ENCODE measurements around the gene INTS7.
A peak's percentile ranks its signal among the peaks of the same experiment; 100 is the strongest.

Gene INTS7

DNA sequence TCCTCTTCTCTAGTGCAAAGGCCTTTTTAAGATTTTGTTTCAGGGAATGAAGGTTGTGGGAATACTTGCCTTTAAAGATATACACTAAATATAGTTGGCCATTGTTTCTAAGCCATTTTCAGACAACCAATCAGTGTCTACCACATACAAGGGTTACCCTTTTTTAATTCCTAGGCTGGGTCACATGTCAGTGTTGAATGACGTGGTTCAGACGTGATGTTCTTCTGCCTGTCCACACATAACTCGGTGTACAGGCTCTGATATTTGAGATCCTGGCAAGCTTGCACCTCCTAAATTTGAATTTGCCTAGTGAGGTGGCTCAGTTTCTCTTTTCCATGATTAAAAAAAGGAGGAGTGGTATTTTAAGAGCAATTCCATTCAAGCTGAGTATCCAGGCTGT lies 39.0 kb upstream of the INTS7 start:
- Histone ChIP-seq H3K27me3 (replicated peaks) (no peaks in the 10 kb centered on the region), H3K4me3 (ENCODE audit: low read depth, low read length) (no peak overlapping the region), H3K36me3 (replicated peaks) (no peaks in the 10 kb centered on the region), H3K27ac (no peak overlapping the region)
- DNase-seq, result no peak
- in situ Hi-C loops (cut with HindIII; ENCODE audit: low pct_ligation_motif_present, low sequenced_read_pairs), result no loop called here
- TF ChIP-seq, protein P1, sequence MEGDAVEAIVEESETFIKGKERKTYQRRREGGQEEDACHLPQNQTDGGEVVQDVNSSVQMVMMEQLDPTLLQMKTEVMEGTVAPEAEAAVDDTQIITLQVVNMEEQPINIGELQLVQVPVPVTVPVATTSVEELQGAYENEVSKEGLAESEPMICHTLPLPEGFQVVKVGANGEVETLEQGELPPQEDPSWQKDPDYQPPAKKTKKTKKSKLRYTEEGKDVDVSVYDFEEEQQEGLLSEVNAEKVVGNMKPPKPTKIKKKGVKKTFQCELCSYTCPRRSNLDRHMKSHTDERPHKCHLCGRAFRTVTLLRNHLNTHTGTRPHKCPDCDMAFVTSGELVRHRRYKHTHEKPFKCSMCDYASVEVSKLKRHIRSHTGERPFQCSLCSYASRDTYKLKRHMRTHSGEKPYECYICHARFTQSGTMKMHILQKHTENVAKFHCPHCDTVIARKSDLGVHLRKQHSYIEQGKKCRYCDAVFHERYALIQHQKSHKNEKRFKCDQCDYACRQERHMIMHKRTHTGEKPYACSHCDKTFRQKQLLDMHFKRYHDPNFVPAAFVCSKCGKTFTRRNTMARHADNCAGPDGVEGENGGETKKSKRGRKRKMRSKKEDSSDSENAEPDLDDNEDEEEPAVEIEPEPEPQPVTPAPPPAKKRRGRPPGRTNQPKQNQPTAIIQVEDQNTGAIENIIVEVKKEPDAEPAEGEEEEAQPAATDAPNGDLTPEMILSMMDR (IDR thresholded peaks at IDR 0.05; ENCODE audit: low read depth, low read length, missing control alignments), result no peak

DNA sequence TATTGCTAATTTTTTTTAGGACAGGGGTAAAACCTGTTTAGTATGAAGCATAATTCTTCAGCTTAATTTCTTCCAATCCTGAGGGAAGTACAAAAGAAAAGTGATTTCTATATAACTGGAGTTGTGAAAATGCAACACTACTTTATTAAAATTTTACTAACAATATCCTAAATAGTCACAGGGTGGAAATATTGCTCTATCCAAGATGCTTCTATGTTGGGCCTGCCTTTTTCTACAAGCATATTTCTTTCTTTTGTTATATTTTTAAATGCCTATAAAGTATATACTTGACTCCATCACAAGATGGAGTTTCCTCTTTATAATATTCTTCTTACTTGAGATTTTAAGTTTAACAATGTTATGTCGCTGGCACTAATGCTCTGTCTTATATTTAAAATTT lies 38.1 kb upstream of the INTS7 start:
- DNase-seq, result no peak
- no peak overlapping the region for H3K27ac ChIP-seq
- H3K36me3 ChIP-seq (replicated peaks), result no peaks in the 10 kb centered on the region
- TF ChIP-seq, protein P1 (IDR thresholded peaks at IDR 0.05; ENCODE audit: low read depth, low read length, missing control alignments), result no peak
- no peaks in the 10 kb centered on the region for H3K27me3 ChIP-seq (replicated peaks)
- H3K4me3 ChIP-seq (ENCODE audit: low read depth, low read length), result no peak overlapping the region
- in situ Hi-C loops (cut with HindIII; ENCODE audit: low pct_ligation_motif_present, low sequenced_read_pairs), result no loop called here

DNA sequence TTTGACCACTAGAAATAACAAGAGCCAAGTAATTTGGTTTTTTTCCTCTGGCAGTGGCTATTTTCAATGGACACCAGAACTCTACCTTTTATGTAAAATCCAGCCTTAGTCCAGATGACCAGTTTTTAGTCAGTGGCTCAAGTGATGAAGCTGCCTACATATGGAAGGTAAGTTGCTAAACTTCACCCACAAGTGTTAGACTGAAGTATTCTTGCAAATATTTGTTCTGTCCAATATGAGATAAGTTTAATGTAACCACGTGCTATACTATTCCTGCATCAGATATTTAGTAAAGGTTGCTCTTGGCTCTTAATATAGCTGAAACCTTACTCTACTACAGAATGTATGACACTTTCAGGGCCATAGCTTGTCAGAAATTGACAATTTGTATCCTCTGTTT lies 36.7 kb upstream of the INTS7 start:
- Histone ChIP-seq H3K4me3 (ENCODE audit: low read depth, low read length) (no peak overlapping the region), H3K27me3 (replicated peaks) (no peaks in the 10 kb centered on the region), H3K27ac (no peak overlapping the region), H3K36me3 (replicated peaks) (no peaks in the 10 kb centered on the region)
- TF ChIP-seq, protein P1 (IDR thresholded peaks at IDR 0.05; ENCODE audit: low read depth, low read length, missing control alignments), result no peak
- no peak for DNase-seq
- in situ Hi-C loops (cut with HindIII; ENCODE audit: low pct_ligation_motif_present, low sequenced_read_pairs), result no loop called here

DNA sequence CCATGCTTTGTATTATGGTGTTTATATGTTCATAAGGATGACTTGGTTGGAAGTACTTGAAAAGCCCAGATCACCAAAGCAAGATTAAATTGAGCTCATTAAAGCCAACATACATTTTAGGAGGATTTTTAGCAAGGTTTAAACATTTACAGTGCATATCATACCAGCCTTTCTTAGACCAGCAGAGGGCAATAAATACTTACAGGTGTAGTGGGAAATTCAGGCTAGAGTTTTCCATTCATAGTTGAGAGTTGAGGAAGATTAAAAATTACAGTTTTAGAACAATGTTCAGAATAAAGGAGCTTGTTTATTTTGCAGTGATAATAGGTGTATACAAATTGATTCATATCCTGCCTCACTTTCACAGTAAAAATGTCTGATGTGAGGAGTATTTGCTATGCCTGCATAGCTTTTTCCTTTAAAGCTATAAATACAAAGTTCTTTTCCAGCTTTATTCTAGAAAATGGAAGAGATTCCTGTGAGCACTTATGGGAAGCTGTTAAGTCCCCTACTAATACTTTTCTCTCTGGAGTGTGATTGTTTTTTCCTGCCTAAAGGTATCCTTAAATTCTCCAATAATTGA lies 35.5 kb upstream of the INTS7 start:
- TF ChIP-seq, protein P1 (IDR thresholded peaks at IDR 0.05; ENCODE audit: low read depth, low read length, missing control alignments), result peak; percentile 46
- in situ Hi-C loops (cut with HindIII; ENCODE audit: low pct_ligation_motif_present, low sequenced_read_pairs), result no loop called here
- Histone ChIP-seq H3K4me3 (ENCODE audit: low read depth, low read length) (no peak overlapping the region), H3K27me3 (replicated peaks) (no peaks in the 10 kb centered on the region), H3K36me3 (replicated peaks) (no peaks in the 10 kb centered on the region), H3K27ac (no peak overlapping the region)
- peak; percentile 35 for DNase-seq

DNA sequence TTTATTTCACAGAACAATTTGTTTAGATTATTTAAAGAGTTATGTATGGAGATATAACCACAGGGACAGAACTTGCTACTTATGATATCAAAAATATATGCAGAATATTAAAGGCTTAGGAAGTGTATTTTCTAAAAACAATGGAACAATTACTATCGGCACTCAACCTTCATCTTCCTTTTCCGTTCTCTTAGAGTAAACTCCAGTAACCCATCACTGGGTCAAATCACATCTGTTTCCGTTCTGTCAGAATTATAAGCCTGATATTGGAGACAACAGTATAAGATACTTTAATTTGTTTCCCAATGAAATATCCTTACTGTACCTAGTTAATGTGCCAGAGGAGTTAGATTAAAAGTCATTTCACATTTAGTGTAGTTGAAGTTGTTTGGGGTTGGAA lies 32.4 kb upstream of the INTS7 start:
- Histone ChIP-seq H3K27ac (no peak overlapping the region), H3K4me3 (ENCODE audit: low read depth, low read length) (no peak overlapping the region), H3K36me3 (replicated peaks) (no peaks in the 10 kb centered on the region), H3K27me3 (replicated peaks) (no peaks in the 10 kb centered on the region)
- TF ChIP-seq, protein P1 (IDR thresholded peaks at IDR 0.05; ENCODE audit: low read depth, low read length, missing control alignments), result no peak
- in situ Hi-C loops (cut with HindIII; ENCODE audit: low pct_ligation_motif_present, low sequenced_read_pairs), result no loop called here
- no peak for DNase-seq

DNA sequence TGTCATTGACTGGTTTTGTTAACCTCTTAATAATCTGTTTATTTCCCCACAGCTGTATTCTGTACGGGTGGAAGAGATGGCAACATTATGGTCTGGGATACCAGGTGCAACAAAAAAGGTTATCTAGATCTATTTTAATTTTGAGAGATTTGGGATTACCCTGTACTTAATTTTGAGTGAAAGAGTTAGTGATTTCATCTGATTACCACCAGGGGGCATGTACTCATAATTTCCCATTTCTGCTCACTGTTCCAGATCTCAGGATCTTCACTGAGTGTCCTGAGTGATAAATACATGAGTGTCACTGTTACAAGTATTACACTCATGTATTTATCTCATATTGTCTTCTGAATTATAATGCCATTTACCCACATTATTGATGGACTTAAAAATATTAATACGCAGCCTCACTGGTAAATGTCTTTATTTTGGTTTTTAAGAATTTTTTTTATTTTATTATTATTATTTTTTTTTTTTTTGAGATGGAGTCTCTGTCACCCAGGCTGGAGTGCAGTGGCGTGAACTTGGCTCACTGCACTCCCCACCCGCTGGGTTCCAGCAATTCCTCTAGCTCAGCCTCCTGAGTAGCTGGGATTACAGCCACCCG lies 27.6 kb upstream of the INTS7 start:
- H3K36me3 ChIP-seq (replicated peaks), result no peaks in the 10 kb centered on the region
- H3K4me3 ChIP-seq (ENCODE audit: low read depth, low read length), result no peak overlapping the region
- in situ Hi-C loops (cut with HindIII; ENCODE audit: low pct_ligation_motif_present, low sequenced_read_pairs), result no loop called here
- no peak for DNase-seq
- H3K27me3 ChIP-seq (replicated peaks), result no peaks in the 10 kb centered on the region
- H3K27ac ChIP-seq, result no peak overlapping the region
- TF ChIP-seq, protein P1 (IDR thresholded peaks at IDR 0.05; ENCODE audit: low read depth, low read length, missing control alignments), result peak; percentile 63
